COR-L47 (cell line): ENCODE data around the gene DTHD1.

Experiments
- DNase-seq: peaks from one replicate; lab custom pipeline; 2025; lab: John Stamatoyannopoulos, UW

Gene DTHD1

DNA sequence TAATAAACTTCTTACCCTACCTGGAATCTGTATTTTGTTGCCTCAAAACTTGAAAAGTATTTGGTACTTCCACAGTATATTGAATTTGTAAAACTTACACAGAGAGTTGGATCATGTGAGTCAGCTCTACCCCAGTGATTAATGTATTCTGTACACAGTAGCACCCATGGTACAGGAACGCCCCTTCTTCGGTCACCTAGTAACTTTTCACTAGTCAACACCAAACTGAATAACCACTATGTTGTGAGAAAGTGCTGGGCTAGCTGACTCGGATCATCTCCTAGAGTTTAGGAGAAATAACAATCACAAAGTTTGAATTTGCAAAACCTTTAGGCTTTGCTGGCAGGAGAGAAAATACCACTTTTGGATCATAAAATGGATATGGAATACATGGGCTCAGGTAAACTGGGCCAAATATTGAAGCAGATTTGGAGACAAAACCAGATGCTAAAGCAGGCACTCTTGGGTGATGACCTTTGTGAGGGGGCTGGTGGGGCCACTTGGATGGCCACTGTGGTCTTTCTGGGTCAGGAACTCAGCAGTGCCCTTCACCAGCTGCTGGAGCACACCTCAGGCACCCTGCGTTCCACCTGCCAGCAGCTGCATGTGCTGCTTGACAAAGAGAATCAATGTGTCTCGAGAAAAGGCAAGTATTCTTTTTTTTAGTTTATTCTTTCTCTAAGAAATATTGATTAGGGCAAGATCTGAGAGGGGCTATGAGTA lies at the start of gene DTHD1:
Gene DTHD1, plus strand, starts transcription at position 233 of the 723 bp plus-strand sequence. Its CDS starts 143 bp downstream, at position 376.
- no peak for DNase-seq

DNA sequence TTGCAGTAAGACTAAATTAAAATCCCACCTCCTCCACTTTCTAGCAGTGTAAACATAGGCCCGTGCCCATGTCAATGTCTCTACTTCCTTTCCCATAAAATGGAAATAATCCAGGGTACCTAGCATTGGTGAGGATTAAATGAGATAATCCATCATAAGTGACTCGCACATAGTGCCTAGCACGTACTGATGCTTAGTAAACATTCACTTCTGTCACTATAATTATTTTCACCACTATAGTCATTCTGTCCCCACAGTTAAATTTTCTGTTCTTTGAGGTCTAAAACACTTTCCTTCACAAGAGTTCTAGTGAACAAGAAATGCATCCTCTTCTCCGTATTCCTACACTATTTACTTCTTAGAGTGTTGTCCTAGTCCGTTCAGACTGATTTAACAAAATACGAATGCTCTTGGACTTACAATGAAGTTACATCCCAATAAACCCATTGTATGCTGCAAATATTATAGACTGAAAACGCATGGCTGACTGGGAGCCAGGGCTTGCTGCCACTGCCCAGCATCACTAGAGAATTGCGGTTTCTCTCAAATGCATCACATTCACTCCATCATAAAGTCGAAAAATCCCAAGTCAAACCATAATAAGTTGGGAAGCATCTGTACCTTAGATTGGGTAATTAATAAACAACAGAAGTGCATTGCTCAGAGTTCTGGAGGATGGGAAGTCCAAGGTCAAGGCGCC lies 47.7 kb upstream of the DTHD1 start:
- no peak for DNase-seq

DNA sequence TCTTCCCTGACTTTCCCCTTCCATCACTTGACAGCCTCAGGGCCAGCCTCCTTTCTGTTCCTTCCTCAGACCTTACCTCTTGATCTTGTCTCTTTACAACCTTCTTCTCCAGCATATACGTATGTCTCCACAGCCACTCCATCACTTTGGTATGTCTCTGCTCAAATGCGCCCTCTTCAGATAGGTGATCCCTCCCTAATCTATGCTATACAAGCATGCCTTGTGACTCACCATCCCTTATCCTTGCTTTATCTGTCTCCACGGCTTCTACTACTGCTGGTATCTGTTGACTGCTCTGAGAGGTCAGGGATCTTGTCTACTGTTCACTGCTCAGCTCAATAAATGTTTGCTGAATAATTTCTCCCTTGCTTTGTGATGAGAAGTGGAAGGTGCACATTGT lies 46.1 kb upstream of the DTHD1 start:
- no peak for DNase-seq

DNA sequence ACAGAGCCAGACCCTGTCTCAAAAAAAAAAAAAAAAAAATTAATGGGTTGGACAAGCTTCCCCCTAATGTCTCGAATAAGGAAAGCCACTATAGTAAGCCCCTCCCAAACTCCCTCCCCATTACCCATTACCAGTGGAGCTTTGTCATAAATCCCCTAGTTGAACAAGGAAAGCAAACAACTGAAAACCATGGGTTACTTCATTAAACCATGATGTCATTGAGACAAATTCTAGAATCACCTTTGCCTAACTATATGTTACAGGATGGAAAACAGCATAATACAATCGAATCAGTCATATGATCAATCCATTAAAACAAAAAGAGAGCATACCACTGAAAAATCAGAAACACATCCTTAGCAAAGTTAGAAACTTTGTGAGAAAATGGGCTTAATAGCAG lies 45.3 kb upstream of the DTHD1 start:
- no peak for DNase-seq

DNA sequence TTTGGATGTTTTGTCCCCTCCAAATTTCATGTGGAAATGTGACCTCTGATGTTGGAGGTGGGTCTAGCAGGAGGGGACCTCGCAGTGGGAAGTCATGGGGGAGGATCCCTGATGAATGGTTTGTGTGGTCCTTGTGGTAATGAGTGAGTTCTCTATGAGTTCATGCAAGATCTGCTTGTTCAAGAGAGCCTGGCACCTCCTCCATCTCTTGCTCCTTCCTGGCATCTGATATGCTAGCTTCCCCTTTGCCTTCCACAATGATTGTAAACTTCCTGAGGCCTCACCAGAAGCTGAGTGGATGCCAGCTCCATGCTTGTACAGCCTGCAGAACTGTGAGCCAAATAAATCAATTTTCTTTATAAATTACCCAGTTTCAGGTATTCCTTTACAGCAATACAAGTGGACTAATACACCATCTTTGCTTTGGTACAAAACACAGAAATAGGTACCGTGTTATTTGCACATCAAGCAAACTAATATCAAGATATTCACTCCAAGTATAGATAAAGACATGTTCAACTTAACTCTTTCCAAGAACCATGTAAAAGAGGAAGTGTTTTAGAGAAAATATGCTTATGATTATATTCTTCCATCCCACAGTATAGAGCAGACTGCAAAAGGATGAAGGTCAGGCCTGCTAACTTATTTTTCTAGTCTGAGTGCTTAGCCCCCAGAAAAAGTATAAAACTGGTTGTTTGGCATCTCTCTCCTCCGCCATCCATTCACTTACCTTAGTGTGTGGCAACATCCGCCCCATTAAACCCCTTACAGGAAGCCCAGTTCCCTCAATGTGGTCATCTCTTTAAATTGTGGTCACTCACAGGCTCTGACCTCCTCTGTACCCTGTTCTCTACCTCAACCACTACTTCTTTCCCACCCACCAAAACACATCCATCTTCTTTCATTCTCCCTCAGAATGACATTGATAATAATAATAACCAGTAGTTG lies 43.8 kb upstream of the DTHD1 start:
- DNase-seq = no peak

DNA sequence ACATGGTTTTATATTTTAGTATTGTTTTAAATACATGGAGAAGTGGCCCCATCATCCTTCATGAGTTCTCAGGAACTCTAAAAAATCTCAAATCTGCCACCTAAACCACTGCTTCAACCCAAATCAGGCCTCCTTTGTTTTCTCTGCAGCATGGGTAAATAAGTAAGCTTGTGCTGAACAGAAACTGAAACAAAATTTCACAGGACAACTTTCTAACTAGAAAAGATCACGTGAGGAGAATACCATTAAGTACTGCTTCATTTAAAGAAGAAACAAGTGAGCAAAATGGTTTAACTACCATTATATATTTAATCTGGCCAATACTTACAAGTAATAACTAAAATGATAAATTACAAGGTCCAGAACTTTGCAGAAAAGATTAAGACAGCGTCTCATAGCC lies 39.6 kb upstream of the DTHD1 start:
- no peak for DNase-seq

DNA sequence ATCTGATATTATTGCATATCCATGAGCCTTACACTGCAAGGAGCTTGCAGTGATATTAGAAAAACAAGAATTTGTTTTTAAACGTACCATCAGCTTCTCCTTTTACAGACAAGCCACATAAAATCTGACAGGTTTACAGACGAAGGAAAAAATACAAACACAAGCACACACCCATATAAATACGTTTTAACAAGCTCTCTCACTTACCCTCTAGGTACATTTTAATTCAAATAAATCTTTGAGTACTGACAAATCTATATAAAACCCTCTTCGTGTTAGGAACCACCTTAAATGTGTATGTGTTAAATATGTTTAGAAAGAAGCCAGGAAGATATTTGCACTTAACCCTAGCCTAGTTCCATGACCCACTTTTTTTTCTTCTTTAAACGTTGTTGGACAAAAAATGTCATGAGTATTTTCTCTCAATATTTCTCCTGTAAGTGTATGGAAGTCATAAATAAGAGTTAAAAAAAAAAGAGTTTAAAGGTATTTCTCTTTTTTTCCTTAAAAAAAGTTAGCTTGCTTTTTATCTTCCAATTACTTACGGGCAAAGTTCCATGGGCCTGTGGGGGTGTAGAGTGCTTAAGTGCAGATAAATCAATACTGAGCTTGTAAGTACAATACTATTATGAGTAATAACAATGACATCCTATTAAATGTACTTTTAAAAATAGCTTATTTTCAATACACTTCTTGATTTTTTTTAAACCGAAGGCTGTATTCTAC lies 38.6 kb upstream of the DTHD1 start:
- DNase-seq = no peak

DNA sequence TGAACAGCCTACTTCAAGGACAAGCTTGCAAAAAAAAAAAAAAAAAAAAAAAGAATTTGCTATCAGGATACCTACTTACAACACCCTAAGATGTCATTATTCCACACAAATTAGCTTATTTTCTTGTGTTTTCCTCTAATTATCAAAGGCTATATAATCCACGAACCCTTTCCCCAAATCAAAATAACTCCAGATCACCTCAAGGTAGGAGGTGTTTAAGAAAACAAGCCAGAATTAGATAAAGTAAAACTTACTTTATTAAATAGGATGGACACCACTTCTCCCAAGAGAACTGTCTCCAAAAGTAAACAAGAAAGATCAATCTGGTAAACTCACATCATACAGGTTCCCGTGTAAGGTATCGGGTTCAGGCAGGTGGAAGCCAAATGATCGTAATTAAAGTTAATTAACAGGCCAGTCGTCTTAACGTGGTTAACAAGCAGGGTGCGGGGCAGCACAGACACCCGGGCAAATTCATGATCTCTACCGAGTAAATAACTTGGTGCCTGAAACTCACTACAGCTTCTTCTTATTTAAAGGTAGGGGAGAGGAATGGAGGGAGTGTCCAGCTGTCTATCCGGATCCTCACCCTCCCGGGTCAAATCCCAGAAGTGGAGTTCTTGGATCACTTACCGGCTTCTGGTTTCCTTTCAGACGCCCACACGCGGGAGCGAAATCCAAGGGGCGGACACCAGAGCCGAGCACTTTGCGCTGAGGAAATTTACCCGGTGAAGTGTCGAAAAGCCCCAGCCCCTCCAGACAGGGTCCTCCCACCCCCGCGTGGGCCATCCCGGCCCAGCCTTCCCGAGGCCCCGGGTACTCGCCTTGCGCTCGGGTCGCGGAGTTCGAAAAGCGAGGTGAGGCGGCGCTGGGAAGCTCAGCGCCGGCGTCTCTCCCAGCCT lies 37.8 kb upstream of the DTHD1 start:
- peak; percentile 72 for DNase-seq

DNA sequence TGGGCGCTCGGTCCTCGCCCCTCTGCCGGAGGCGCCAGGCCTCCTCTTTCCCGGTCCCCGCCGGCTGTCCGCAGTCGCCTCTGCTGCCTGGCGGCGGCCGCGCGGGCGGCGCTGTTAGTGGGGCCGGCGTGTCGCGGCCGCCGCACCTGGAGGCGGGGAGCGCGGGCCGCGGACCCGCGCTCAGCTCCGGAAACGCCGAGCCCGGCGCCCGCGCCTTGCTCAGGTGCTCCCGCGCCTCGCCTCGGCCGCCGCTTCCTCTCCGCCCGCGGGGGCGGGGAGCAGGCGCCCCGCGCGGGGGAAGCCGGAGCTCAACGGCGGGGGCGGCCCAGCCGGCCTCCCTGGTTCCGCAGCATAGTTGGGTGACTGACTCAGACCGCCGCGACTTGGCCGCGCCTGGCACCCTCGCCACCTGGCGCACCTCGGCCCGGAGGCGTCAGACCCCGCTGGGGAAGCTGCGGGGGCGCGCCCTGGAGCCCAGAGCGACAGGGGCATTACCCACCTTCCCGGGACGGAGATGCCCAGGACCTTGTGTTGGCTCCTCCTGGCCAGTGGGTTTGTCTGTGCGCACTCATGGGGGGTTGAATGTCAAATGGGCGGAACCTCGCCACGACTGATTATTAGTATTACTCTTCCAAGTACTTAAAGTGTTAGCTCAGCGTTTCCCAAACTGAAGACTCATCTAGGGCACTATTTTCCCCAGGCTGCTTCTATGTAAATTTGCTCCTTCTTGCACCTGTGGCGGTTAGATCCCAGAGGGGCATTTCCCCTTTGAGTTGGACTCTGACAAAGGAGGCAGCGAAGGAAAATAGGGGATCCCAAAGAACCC lies 36.9 kb upstream of the DTHD1 start, which contains the start of gene ARAP2:
Gene ARAP2, minus strand, starts transcription at position 258 of the 826 bp plus-strand sequence. CDS start 15,028 bp downstream, outside the sequence.
- peak; percentile 56 for DNase-seq

DNA sequence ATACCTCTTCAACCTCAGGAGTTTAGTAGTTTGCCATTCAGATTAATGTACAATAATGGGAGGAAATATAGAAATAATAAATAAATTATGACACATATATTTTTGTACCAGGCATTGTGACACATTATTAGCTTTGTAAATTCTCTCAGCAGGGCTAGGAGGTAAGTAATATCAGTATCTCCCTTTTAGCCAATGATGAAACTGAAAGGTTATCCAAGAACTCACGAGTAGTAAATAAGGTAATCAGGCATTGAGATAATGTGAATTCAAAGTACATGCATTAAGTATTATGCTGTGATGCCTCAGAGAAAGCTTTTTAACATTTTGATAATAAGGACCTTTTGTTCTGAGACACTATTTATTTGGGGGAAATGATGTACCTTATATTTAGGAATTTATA lies 31.8 kb upstream of the DTHD1 start:
- no peak for DNase-seq

DNA sequence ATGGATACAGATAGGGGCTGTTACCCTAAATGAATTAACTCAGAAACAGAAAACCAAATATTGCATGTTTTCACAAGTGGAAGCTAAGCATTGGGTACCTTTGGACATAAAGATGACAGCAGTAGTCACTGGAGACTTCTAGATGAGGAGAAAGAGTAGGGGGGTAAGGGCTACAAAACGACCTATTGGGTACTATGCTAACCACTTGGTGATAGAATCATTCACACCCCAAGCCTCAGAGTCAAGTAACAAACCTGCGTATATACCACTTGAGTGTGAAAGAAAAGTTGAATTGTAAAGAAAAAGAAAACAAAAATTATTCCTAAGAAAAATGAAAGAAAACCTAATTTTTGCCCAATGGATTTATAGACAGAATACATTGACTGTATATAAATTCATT lies 29.4 kb upstream of the DTHD1 start:
- DNase-seq = no peak

DNA sequence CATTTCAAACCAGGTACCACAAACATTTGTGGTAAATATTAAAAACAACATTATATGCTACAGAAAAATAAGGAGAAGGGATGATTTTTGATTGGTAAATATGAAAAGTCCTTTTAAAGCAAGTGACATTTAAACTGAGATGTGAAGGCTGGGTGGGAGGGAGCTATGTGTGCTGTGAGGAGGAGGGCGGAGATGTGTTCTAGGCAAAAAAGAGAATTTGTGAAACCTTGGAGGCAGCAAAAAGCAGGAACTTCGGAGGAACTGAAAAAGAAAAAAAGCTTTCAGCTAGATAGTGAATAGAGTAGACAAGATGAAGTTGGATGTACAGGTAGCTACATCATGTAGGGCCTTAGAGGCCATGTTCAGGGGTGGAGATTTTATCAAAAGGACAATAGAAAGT lies 27.0 kb upstream of the DTHD1 start:
- DNase-seq = no peak

DNA sequence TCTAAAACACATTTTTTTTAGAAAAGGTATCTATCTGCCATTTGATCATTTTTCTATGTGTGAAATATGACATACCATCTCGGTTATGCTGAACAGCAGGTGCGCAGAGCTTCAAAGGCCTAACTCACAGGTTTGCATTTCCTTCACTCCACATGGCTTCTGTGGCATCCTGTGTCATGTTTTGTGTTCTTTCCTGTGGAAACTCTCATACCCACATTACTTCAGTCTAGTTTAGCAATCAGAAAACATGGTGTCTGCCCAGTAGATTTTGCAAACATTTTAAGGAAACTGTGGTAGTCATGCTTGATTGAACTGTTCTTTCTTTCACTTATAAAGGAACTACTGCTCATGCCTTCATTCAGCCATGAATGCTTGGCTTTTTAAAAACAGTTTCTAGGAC lies 25.8 kb upstream of the DTHD1 start:
- no peak for DNase-seq

DNA sequence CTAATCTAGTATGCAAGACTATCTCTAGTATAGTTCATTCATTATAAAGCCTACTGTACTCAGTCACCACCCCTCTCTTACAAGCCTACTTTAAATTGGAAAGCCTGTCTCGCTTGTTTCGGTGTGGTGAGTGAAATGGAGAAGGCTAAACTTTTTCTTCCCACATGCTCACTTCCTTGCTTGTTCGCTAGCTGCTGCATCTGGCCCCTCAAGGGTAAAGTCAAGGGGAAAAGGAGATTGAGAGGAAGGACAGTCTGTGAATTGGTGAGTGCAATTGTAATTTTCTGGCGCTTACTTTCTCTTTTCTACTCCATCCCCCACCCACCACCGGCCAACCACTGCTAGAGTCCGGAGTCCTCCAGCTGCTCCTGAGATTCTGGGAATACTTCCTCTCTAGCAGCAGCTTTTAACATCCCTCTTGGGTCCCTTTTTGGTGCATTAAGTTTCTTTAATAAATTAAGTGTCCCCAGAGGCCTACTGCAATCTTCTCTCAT lies 25.0 kb upstream of the DTHD1 start:
- DNase-seq = no peak

DNA sequence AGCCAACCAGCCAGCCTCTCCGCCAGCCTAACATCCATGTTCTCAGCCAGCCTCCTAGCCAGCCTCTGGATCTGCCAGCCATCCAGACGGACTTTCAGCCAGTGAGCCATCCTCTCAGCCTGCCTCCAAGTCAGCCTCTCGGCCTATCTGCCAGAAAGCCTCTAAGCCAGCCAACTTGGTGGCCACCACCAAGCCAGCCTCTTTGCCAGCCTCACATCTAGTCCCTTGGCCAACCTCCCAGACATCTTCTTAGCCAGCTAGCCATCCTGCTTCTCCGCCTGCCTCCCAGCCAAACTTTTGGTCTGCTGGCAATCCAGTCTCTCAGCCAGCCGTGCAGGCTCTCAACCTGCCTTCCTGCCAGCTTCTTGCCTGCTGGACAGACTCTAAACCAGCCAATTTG lies 20.7 kb upstream of the DTHD1 start:
- DNase-seq = no peak

DNA sequence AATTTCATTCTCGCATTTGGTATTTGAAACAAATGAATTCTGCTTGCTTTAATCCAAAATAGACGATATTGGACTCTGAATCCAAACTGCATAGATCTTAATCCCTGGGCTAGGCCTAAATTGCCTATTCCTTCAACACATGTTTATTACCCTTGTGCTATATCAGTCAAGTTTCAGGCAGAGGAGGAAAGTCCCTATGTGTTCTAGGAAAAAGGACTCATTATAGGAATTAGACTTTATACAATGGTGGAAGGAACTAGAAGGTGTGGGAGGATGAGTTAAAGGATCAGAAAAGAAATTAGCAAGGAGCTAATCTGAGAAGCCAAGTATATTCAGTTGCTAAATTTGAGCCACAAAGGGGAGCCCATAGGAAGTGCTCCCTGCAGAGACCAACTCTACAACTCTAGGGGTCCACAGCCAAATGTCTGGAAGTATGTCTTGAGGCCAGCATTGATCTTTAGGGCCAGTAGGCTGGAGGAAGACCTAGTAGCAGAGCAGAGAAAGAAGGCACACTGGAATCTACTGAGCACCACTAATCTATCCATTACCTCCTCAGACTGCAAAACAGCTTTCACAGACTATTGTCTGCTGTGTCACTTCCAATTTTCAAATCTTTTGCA lies 17.1 kb upstream of the DTHD1 start:
- DNase-seq = no peak

DNA sequence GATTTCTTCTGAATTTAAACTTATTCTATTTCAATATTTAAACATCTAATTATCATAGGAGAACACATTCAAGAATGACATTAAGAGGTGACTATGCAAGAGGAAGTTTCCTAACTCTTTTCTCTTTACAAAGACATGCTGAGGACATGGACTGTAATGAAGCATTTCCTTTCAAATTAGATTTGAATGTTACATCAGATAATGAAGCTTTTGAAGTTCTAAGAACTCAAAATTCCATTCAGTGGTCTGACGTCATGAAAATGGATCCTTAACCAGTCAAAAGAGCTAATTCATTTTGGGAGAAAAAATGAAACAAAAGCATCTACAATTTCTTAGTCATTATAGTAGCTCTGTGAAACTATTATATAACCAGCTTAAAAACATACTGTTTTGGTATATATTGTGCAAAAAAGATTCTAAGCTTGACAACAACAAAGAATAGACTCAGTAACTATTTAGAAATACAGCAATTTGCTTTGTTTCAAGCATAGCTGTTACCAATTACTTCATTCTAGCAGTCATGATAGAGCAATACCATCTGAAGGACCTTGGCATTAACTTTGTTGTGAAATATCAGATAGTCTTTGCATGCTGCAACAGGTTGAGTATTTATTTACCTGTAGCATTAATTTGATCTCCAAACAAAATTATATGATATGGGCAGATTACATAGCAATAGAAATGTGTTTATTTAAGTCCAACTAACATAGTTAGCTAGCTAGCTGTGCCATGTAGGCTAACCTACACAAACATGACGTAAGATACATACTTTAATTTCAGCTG lies 13.7 kb upstream of the DTHD1 start:
- DNase-seq = no peak

DNA sequence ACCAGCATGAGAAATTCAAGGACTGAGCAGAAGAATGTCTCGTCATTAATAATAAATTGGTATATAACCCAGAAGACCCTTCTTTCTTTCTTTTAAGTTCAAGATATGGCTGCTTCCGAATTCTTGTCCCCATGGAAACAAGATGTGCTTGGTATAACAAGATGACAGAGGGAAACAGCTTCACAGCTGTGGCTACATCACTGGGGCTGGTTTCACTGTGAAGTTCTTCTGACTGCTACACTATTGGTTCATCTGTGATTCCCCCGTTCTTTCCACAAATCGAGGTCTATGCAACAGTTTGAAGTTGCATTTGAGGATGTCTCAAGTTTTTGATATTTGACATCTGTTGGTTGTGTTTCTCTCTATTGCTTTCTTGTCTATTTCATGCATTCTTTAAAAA lies 12.3 kb upstream of the DTHD1 start:
- no peak for DNase-seq
